COR-L47 (cell line): ENCODE results near the gene CHMP2A.

ENCODE experiments used
- DNase-seq: peaks from one replicate; lab custom pipeline; 2025; lab: John Stamatoyannopoulos, UW

CHMP2A gene

GRCh38 chr19:58569943-58570670 is 15.2 kb upstream of the CHMP2A start:
- DNase-seq, result no peak

- DNase-seq, result no peak
Measured at GRCh38 chr19:58569191-58569942, 14.5 kb upstream of the CHMP2A start.

GRCh38 chr19:58568453-58569130 is 13.7 kb upstream of the CHMP2A start:
- no peak for DNase-seq

- DNase-seq, result no peak
Measured at GRCh38 chr19:58566989-58567388, 12.1 kb upstream of the CHMP2A start.

DNA sequence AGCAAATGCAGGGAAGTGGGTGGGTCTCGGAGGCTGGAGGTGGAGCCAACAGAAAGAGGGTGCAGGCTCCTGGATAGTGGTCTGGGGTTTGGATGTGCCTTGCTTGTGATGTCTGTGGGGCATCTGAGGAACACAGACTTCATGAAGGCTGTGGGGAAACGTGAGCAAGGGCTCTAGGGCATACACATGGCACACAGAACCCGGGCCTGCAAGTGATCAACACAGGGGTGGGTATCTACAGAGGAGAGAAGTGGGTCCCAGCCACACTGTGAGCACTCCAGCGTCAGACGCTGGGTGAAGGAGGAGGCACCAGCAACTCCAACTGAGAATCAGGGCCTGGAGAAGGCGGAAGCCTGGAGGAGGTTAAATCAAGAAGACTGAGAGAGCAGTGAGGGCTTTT is 8.9 kb upstream of the CHMP2A start:
- no peak for DNase-seq

GRCh38 chr19:58563034-58563573 is 8.2 kb upstream of the CHMP2A start:
- DNase-seq, result no peak

DNA sequence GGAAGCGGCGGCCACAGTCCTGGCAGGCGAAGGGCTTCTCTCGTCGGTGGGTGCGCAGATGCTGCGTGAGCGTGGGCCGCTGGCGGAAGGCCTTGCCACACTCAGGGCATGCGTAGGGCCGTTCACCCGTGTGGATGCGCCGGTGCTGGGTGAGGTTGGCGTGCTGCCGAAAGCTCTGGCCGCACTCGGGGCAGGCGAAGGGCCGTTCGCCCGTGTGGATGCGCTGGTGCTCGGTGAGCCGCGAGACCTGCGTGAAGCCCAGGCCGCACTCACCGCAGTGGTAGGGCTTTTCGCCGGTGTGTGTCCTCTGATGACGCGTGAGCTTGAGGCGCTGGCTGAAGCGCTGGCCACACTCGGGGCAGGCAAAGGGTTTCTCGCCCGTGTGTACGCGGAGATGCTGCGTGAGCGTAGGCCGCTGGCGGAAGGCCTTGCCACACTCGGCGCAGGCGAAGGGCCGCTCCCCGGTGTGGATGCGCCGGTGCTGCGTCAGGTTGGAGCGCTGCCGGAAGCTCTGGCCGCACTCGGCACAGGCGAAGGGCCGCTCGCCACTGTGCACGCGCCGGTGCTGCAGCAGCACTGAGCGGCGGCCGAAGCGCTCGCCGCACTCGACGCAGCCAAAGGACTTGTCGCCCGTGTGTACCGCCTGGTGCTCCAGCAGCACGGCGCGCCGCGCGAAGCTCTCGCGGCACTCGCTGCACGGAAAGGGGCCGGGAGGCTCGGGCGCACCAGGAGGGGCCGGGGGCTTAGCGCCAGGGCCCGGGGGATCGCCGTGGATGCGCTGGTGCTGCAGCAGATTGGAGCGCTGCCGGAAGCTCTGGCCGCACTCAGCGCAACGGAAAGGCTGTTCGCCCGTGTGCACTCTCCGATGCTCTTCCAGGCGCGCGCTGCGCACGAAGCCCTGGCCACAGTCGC is 7.5 kb upstream of the CHMP2A start:
- DNase-seq, result no peak

GRCh38 chr19:58561373-58562121 is 6.6 kb upstream of the CHMP2A start:
- no peak for DNase-seq

- no peak for DNase-seq
Measured at GRCh38 chr19:58560921-58561320, 6.0 kb upstream of the CHMP2A start.

DNA sequence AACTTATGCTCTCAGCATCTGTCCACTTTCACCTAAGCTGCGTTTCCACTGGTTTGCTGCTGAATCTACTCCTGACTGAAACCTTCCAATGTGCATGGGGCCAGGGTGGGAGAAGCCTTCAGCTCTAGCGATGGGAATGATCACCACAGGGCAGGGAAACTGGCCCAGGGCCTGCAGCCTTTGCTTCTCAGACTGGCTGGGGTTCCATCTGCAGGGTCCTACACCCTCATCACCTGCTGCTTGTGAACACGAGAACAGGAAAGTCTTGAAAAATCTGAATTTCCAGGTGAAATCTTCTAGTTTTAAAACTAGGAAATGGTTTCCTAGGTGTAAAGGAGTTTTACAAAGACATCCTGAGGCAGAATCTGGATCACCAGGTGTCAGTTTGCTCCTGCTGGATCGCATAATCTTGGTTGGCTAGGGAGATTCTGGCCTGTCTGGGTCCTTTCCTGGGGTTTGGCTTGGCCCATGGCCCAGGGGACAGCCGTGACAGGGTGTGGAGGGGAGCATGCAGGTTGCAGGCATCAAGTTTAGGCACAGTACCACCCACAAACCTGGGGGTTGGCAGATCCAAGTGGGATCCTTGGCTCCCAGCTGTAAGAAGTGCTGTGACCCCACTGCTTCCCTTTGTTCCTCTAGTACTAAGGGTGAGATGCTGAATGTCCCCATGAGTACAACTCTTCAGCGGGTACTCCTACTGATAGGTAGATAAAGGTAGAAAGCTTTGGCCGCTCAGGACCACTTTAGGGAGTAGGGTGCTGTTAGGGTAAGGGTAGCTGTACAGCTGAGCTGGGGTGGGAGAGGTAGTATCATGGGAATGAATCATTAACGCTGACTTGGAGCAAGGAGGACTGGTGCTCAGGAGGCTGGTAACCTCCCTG is 5.3 kb upstream of the CHMP2A start:
- DNase-seq, result no peak

GRCh38 chr19:58559275-58560006 is 4.5 kb upstream of the CHMP2A start:
- DNase-seq, result no peak

- no peak for DNase-seq
Measured at GRCh38 chr19:58558623-58559274, 3.8 kb upstream of the CHMP2A start.

GRCh38 chr19:58558066-58558622 is 3.2 kb upstream of the CHMP2A start, which contains the start of gene UBE2M:
UBE2M (minus strand) TSS chr19:58558611; CDS start chr19:58558381, 230 bp downstream.
- no peak for DNase-seq

- DNase-seq, result no peak
Measured at GRCh38 chr19:58557221-58558065, 2.5 kb upstream of the CHMP2A start.

GRCh38 chr19:58556622-58557220 is 1.8 kb upstream of the CHMP2A start:
- no peak for DNase-seq

GRCh38 chr19:58555920-58556621 is 1.2 kb upstream of the CHMP2A start:
- no peak for DNase-seq
